GM18499 (cell line): ENCODE results near the gene HOGA1.
"Not testable (repeated sequence)": the region's sequence is repeated elsewhere in the genome, so short reads cannot be mapped to it uniquely, and the experiment has no call there.

Experiments
- ATAC-seq: cut with Tn5 transposase; IDR thresholded peaks from one replicate; pipeline ENCODE4 v1.9.1; 2021; ENCODE audit warnings: moderate number of reproducible peaks; ENCODE audit not compliant: insufficient read depth, unreplicated experiment

HOGA1 gene

DNA sequence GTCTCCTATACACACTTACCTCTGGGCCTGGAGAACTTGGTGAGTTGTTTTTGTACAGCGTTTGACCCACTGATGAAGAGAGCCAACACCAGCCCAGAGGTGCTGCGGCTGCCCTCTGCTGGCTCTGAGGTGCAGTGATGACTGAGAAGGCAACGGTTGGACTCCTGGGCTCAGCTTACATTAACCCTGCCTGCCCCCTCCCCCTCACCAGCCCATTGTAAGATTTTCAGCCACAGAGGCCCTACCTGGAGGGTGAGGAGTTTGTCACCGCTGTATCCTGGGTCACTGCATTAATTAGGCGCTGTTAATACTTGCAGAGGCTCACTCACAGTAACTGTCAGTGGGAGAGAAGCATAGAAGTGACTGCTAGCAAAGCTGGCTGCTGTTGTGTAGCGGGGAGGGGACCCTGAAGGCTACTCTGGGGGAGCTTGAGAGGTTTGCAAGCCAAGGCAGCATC lies 30.6 kb upstream of the HOGA1 start:
- no peak for ATAC-seq

DNA sequence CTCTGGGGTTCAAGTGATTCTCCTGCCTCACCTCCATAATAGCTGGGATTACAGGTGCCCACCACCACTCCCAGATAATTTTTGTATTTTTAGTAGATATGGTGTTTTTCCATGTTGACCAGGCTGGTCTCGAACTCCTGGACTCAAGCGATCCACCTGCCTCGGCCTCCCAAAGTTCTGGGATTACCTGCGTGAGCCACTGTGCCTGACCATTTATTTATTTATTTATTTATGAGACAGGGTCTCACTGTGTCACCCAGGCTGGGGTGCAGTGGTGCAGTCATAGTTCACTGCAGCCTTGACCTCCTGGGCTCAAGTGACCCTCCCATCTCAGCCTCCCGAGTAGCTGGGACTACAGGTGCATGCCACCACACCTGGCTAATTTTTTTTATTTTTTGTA lies 29.9 kb upstream of the HOGA1 start:
- not testable (repeated sequence) for ATAC-seq

DNA sequence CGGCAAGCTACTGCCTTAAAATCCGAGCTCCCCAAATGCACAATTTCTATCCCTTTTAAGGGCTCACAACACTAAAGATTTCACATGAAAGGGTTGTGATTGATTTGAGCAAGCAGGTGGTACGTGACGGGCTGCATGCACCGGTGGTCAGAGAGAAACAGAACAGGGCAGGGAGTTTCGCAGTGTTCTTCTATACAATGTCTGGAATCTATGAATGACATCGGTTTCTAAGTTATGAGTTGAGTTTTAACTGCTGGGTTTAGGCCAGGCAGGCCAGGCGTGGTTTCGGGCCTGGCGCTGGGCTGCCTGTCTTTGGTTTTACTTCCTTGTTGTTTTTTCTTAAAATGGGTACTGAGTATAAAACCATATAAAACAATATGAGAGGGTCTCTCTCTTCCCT lies 28.6 kb upstream of the HOGA1 start:
- ATAC-seq = not testable (repeated sequence)

DNA sequence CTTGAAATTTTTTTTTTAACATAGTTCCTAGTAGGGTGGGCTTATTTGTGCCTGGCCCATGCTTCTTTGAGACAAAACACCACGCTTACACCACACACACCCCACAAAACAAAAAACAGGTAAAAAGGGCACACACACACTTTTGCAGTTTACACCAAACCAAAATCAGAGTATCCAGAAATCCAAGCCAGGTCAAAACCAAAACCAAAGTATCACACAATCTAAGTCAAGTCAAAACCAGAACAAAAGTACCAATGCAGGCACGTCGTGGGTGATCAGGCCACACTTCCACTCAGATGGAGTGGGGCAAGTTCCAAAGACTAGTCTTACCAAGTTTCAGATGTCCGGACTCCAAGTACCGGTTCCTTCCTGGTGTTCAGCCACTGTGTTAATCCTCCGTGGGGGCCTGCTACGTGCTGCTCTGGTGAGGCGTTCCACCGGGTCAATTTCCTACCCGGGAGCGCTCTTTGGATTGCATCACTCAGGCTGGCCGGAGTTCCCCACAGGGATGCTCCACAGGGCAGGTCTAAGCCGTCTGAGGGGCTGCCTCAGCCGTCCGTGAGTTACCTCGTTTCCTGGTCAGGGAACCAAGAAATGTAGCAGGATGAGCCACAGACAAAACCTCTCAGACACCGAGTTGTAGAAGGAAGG lies 23.3 kb upstream of the HOGA1 start:
- ATAC-seq = not testable (repeated sequence)

DNA sequence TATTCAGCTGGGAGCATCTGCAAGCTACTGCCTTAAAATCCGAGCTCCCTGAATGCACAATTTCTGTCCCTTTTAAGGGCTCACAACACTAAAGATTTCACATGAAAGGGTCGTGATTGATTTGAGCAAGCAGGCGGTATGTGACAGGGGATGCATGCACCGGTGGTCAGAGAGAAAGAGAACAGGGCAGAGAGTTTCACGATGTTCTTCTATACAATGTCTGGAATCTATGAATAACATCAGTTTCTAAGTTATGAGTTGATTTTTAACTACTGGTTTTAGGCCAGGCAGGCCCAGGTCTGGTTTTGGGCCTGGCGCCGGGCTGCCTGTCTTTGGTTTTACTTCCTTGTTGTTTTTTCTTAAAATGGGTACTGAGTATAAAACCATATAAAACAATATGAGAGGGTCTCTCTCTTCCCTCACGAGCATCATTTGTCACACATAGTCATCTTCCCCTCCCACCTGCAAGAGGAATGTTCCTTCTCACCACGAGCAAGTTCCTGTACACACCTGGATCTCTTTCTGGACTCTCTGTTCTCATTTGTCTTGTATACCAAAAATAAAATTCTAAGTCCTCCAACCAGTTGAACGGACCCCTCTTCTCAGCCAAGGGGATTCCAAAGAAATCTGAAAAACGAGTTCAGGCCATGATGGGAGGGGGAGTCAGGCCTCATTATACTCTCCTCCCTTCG lies 22.7 kb upstream of the HOGA1 start:
- not testable (repeated sequence) for ATAC-seq

DNA sequence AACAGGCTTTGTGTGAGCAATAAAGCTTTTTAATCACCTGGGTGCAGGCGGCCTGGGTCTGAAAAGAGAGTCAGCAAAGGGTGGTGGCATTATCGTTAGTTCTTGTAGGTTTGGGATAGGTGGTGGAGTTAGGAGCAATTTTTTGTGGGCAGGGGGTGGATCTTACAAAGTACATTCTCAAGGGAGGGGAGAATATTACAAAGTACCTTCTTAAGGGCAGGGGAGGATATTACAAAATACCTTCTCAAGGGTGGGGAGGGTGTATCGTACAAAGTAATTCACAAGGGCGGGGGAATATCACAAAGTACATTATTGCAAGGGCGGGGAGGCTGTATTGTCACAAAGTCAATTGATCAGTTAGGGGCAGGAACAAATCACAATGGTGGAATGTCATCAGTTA lies 21.9 kb upstream of the HOGA1 start:
- ATAC-seq = not testable (repeated sequence)

DNA sequence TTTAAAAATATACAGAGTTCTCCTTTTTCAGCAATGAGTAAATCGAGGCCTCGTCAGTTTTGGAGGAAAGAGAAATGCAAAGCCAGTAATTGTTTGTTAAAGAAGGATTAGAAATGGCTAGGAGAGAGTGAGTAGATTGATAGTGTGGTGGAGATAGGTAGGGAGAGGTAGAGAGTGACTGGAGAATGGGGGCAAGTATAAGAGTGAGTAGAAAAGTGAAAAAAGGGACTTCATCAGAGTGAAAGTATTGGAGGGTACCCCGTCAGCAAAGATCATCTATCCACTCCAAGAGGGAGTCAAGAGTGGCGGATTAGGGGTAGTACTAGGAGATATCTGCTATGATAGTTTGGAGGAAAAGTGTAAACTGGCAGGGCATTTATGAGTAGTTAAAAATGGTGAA lies 20.9 kb upstream of the HOGA1 start:
- ATAC-seq = no peak

DNA sequence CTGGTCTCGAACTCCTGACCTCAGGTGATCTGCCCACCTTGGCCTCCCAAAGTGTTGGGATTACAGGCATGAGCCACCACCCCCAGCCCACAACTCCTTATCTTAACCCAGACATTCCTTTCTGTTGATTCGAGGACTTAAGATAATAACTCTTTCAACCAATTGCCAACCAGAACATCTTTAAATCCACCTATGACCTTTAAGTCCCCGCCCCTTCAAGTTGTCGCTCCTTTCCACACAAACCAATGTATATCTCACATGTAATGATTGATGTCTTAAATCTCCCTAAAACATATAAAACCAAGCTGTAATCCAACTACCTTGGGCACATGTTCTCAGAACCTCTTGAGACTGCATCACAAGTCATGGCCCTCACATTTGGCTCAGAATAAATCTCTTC lies 19.4 kb upstream of the HOGA1 start:
- ATAC-seq = no peak

DNA sequence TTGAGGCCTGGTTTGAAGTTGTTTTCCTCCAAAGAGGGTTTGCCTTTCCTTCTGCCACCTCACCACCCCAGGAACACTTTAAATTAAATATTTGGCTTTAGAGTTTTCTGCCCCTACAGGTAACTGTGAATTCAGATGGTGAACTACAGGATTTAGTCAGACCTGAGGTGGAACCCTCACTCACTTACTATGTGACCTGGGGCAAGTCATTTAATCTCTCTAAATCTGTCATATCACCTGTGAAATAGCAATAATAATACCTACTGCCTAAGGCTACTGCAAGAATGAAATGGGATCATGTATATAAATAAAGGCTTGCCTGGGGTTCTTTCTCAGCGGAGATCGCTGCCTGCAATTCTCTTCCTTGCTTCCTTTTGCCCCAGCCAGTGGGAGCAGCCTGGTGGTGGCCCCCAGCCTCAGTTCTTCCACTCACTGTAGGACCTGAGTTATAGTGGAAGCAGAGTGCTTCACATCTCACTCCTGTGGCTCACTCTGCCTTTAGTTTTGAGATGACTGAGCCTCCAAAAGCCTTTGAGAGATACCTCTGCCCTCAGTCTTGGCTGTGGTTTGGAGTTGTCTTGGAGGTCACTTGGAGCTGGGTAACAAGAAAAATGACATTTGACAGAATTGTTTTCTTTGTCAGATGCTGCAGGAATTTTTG lies 17.7 kb upstream of the HOGA1 start:
- no peak for ATAC-seq

DNA sequence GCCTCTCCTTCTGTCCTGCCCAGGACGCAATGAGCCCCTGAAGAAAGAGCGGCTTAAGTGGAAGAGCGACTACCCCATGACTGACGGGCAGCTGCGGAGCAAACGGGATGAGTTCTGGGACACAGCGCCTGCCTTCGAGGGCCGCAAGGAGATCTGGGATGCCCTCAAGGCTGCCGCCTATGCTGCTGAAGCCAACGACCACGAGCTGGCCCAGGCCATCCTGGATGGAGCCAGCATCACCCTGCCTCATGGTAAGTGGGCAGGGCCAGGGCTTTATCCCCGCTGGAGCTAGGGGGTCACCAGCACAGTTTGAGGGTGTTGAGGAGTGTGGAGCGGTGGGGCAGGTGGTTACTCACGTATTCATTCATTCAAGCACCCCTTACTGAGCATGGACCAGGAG lies 16.3 kb upstream of the HOGA1 start:
- ATAC-seq = no peak

DNA sequence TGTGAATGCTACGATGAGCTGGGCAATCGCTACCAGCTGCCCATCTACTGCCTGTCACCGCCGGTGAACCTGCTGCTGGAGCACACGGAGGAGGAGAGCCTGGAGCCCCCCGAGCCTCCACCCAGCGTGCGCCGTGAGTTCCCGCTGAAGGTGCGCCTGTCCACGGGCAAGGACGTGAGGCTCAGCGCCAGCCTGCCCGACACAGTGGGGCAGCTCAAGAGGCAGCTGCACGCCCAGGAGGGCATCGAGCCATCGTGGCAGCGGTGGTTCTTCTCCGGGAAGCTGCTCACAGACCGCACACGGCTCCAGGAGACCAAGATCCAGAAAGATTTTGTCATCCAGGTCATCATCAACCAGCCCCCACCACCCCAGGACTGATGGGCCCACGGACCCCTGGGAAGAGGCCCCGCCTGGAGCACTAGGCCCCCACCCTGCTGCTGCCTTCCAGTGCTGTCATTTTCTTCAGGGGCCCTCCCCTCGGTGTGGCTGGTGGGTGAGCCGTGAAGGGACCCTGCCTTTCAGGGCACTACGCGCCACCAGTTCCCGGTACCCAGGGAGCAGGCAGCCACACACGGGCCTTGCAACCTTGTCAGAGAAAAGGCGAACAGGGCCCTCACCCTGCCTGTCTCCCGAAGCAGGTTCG lies 13.9 kb upstream of the HOGA1 start:
- no peak for ATAC-seq

DNA sequence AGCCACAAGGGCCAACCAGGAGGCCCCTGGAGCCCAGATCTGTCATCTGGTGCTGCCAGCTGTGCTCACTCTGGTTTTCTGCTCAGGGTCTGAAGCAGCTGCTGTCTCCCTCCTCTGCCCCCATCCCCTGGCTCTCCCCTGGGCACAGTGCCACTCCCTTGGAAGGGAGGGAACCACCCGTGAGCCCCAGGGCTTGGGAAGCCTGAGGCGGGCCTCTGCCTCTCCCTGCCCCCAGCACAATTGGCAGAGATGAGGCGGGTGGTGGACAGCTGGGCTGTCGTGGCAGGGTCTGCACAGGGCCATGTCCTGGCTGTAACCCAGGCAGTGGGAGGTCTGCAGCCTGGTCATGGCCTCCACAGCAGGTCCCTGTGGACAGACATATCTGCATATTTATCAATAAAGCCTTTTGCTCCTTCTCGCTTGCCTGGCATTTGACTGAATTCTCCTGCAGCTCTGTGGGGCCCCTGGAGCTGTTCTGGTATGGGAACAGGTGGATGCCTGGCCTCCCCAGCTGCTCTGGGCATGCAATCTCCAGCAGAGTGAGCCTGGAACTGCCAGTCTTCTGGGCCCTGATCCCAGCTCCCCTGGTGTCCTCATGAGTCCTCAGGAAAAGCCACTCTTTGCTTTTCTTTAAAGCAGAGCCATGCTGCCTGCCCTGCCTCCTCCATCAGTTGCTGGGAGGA lies 13.3 kb upstream of the HOGA1 start:
- ATAC-seq = no peak

DNA sequence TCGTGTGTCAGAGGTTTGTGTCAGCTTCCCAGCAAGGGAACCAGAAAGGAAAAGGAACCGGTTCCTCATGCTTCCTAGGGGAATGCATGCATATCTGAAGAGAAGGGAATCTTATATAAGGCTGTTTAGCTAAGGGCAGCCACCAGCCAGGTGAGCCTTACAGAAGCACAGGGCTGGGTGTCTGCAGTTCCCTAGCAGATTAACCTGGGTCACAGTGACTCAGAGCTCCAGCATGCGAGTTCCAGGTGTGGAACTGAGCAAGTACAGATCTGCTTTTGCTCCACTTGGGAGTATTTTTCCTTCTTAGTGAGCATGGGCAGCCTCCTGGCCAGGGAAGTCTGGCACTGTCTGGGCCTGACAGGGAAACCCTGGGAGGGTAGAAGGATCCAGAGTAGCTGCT lies 12.6 kb upstream of the HOGA1 start:
- ATAC-seq = no peak

DNA sequence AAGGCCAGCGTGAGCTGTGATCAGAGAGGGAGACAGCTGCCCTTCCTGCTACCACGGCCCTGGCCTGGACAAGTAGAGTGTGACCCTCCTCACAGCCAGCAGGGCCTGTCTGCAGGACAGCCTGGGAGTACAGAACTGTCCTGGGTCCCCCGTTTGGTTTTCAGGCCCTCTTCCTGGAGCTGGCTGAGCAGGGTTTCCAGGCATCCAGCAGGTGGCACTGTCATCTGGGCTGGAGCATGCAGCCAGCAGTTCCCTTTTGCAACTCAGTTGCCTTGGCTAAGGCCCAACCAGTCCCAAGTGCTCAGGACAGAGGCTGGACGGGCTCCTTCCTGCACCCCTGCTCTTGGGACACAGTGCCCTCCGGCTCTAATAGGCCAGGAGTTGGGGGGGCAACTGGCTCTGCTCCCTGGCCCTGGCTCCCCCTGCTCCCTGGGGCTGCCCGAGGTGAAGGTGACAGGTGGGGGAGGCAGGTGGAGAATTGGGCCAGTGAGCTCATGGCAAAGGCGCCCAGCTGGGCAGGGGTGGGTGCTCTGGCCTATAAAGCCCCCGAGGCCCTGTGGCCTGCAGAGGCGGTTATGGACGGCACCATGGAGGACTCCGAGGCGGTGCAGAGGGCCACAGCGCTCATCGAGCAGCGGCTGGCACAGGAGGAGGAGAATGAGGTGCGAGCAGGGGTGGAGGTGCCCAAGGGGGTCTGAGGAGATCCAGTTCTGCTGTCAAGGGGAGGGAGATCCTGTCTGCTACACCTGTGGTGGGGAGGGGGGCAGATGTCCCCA lies 11.8 kb upstream of the HOGA1 start, which contains the start of gene ANKRD2:
ANKRD2 (plus strand) TSS at position 566 of the 776 bp plus-strand sequence; CDS start at position 576, 10 bp downstream.
- no peak for ATAC-seq

DNA sequence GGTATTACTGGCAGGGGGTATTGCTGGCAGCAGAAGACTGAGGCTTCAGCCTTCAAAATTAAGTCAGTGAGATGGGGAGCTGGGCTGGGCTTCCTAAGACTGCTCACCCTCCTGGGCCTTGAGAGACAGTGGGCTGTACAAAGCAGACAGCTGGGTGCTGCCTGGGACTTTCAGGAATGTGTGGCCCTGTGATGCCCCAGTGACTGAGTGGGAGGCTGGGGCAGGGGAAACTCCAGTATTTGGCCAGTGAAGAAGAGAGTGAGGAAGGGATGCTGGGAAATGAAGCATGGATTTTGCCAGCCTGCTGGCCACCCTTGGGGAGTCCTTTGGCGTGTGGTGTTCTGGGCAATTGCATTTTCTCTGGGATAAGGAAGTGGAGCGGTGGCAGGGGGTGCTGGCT lies 11.2 kb upstream of the HOGA1 start:
- ATAC-seq = no peak

DNA sequence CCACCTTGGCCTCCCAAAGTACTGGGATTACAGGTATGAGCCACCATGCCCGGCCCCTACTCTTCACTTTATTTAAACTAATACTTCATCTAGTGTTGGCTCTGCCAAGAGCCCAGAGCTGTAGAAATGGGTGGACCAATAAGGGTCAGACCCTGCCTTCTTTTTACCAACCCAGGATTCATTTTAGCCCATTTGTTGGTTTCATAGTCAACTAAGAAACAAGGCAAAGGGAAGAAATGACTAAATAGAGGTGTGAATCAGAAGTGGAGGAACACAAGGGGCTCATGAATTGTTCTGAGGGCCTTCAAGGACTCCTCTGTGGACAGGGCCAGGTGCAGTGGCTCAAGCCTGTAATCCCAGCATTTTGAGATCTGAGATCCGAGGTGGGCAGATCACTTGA lies 10.5 kb upstream of the HOGA1 start:
- no peak for ATAC-seq

DNA sequence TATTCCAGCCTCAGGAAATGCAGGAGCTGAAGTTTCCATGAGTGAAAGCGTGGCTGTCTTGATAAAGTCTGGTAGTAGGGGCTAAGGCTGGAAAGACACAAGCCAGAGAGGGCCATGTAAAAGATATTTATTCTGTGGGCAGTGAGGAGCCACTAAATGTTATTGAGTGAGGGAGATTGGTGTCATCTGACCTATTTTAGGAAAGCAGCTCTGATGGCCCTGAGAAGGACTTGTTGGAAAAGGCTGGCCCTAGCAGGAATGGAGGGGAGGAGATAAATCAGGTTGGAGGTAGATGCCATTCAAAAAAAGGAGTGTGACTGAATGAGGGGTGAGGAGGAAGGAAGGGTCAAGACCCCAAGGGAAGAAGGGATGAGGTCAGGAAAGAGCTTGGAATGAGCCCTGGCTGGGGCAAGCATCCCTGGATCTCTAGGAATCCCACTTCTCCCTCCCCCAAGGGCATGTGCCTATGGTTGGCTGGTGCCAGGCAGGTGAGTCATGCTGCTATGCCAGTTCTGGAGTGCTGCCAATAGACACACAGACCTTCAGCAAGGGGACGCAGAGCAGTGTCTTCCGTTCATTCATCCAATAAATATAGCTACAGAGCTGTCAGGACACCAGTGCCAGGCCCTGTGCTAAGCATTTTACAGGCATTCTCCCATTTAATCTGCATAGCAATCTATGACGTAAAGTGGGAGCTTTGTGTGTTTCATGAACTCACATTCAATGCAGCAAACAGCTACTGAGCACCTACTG lies 9.6 kb upstream of the HOGA1 start:
- no peak for ATAC-seq

DNA sequence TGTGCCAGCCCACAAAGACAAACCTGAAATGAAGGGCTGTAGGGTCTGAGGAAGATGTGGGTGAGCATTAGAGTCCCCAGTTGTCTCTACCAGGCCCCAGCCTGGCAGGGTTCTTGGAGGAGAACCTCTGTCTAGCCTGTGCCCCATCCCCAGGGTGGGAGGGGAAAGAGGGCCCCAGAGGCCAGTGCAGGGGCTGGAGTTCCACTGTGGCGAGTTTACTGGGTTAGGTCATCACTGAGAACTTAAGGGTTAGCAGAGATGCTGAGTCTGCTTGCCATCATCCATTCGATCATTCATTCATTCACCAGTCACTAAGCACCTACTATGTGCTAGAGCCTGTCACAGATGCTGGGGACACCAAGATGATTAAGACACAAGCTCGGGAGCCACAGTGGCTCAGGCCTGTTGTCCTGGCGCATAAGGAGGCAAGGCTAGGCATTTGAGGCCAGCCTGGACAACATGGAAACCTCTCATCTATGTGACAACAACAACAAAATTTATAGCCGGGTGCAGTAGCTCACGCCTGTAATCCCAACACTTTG lies 9.0 kb upstream of the HOGA1 start:
- no peak for ATAC-seq

DNA sequence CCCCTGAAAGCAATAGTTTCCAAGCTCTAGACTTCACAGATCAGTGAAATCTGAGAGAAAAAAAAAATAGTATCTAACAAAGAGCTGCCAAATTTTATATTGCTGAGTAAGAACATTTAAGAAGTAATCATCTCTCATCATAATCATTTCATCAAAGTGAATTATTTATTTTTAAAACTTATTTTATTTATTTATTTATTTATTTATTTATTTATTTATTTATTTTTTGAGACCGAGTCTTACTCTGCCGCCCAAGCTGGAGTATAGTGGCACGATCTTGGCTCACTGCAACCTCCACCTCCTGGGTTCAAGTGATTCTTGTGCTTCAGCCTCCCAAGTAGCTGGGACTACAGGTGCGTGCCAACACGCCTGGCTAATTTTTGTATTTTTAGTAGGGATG lies 7.7 kb upstream of the HOGA1 start:
- not testable (repeated sequence) for ATAC-seq
